ENCODE measurements around the gene ZNF358.
A peak's percentile ranks its signal among the peaks of the same experiment; 100 is the strongest.

The ZNF358 gene

GRCh38 chr19:7559102-7559501 lies 43.2 kb downstream of the ZNF358 start:
- no peak for DNase-seq (ENCODE audit: low read depth)

- no peak for DNase-seq (ENCODE audit: low read depth)
Observed at GRCh38 chr19:7560255-7560654, 44.4 kb downstream of the ZNF358 start.

- DNase-seq (ENCODE audit: low read depth) = no peak
Observed at GRCh38 chr19:7561325-7561724, 45.4 kb downstream of the ZNF358 start.

GRCh38 chr19:7562646-7563393 lies 46.9 kb downstream of the ZNF358 start:
- DNase-seq (ENCODE audit: low read depth) = peak; percentile 13

- DNase-seq (ENCODE audit: low read depth) = no peak
Observed at GRCh38 chr19:7564866-7565265, 49.0 kb downstream of the ZNF358 start.

- DNase-seq (ENCODE audit: low read depth) = no peak
Observed at GRCh38 chr19:7565332-7565731, 49.4 kb downstream of the ZNF358 start.
